H1 (cell line): ENCODE data around the gene RMDN2. TPM values are rescaled to one million over a fixed set of nuclear protein-coding genes. Genes with fewer than 3 reads are reported as not detected.

Experiments
- CTCF ChIA-PET: fragments of 300-600 bp; sonication (Branson Sonifier 250); formaldehyde crosslinking; loops from one replicate; lab custom pipeline; 2021; ENCODE audit not compliant: partially characterized antibody; lab: Charles Lee
- POLR2A ChIA-PET: fragments of 300-600 bp; sonication (Branson Sonifier 250); formaldehyde crosslinking; loops from one replicate; lab custom pipeline; 2021; ENCODE audit warnings: inconsistent platforms; ENCODE audit not compliant: partially characterized antibody; lab: Charles Lee
- DNase-seq, 2 experiments: peaks; one replicate each; pipeline versions ENCODE4 v3.0.0 to v3.0.0-alpha.2; 2010 to 2022; ENCODE audit warnings: low spot score in 2 of 2, low read depth in 1 of 2, mixed read lengths in 1 of 2
- FAIRE-seq: peaks from 2 replicates; lab custom pipeline; 2011; peaks lifted over from hg19 to GRCh38; lab: Jason Lieb, UNC
- H2AFZ ChIP-seq: 2 replicates; pipeline ENCODE4 v1.8.1; 2012; ENCODE audit warnings: low read length, inconsistent platforms
- H2AK5ac ChIP-seq: 2 replicates; pipeline ENCODE4 v1.6.1; 2013; ENCODE audit warnings: low read depth, low read length
- H2BK120ac ChIP-seq: replicated peaks from 2 replicates; pipeline ENCODE3; 2013; ENCODE audit warnings: low read depth, low read length, inconsistent platforms
- H2BK12ac ChIP-seq: 2 replicates; pipeline ENCODE4 v1.6.1; 2013; ENCODE audit warnings: low read depth, low read length
- H2BK15ac ChIP-seq: 2 replicates; pipeline ENCODE4 v1.6.1; 2013; ENCODE audit warnings: low read length
- H2BK20ac ChIP-seq: 2 replicates; pipeline ENCODE4 v1.6.1; 2013; ENCODE audit warnings: low read length
- H2BK5ac ChIP-seq: 2 replicates; pipeline ENCODE4 v1.6.1; 2013; ENCODE audit warnings: low read depth, low read length
- H3K14ac ChIP-seq: 2 replicates; pipeline ENCODE4 v1.6.1; 2013; ENCODE audit warnings: inconsistent platforms; ENCODE audit not compliant: insufficient read length
- H3K18ac ChIP-seq: 2 replicates; pipeline ENCODE4 v1.6.1; 2013; ENCODE audit warnings: low read length; ENCODE audit errors: extremely low read depth
- H3K23ac ChIP-seq: 2 replicates; pipeline ENCODE4 v1.6.1; 2013; ENCODE audit warnings: inconsistent platforms; ENCODE audit not compliant: insufficient read length
- H3K23me2 ChIP-seq: 2 replicates; pipeline ENCODE4 v1.6.1; 2013; ENCODE audit warnings: low read depth, low read length
- H3K27ac ChIP-seq: 2 replicates; pipeline ENCODE4 v1.6.1; 2011; ENCODE audit warnings: low read depth, low read length, inconsistent platforms
- H3K27me3 ChIP-seq, 4 experiments: replicated peaks in 1 of 4; 1 replicate in 1 of 4; 2 replicates in 3 of 4; pipeline versions ENCODE4 v1.6.1 to v1.8.1; 2011 to 2013; ENCODE audit warnings: low read length in 3 of 4, mild to moderate bottlenecking in 3 of 4, inconsistent platforms in 2 of 4, mixed read lengths in 2 of 4, moderate library complexity in 1 of 4; ENCODE audit not compliant: control insufficient read depth in 3 of 4, insufficient read depth in 3 of 4; ENCODE audit errors: extremely low read depth in 1 of 4
- H3K36me3 ChIP-seq, 4 experiments: 2 replicates each; pipeline versions ENCODE4 v1.6.1 to v1.8.1; 2011 to 2013; ENCODE audit warnings: mild to moderate bottlenecking in 4 of 4, low read length in 3 of 4, moderate library complexity in 2 of 4, control low read depth in 1 of 4, inconsistent platforms in 1 of 4; ENCODE audit not compliant: insufficient read depth in 4 of 4, control insufficient read depth in 2 of 4
- H3K4ac ChIP-seq: replicated peaks from 2 replicates; pipeline ENCODE3; 2013; ENCODE audit warnings: low read length, low read depth, mixed read lengths, inconsistent platforms; ENCODE audit not compliant: insufficient read length
- H3K4me1 ChIP-seq, 4 experiments: replicated peaks in 1 of 4; 1 replicate in 1 of 4; 2 replicates in 3 of 4; pipeline versions ENCODE4 v1.6.1 to v1.8.1; 2011 to 2013; ENCODE audit warnings: low read length in 3 of 4, inconsistent platforms in 2 of 4, mixed read lengths in 1 of 4; ENCODE audit not compliant: insufficient read depth in 4 of 4, control insufficient read depth in 3 of 4
- H3K4me2 ChIP-seq, 2 experiments: 2 replicates each; pipeline versions ENCODE4 v1.6.1 to v1.8.1; 2011 to 2013; ENCODE audit warnings: low read depth in 2 of 2, low read length in 2 of 2, control low read depth in 1 of 2, inconsistent platforms in 1 of 2, mild to moderate bottlenecking in 1 of 2; ENCODE audit not compliant: insufficient read depth in 1 of 2
- H3K4me3 ChIP-seq, 4 experiments: fragments of 200-600, 300-600 bp in 1 of 4; sonication (generic), shearing (Covaris generic), sonication (Bioruptor Twin) in 1 of 4; 2 replicates each; pipeline versions ENCODE4 v1.5.1 to v1.8.1; 2011 to 2016; ENCODE audit warnings: low read length in 4 of 4, low read depth in 3 of 4, control low read depth in 2 of 4, inconsistent platforms in 2 of 4, mild to moderate bottlenecking in 2 of 4, mixed read lengths in 1 of 4, moderate library complexity in 1 of 4; ENCODE audit not compliant: insufficient read depth in 2 of 4; ENCODE audit errors: extremely low read depth in 1 of 4
- H3K56ac ChIP-seq: replicated peaks from 2 replicates; pipeline ENCODE3; 2013; ENCODE audit warnings: low read depth, mild to moderate bottlenecking, mixed read lengths, low read length, inconsistent platforms; ENCODE audit not compliant: insufficient read length
- H3K79me1 ChIP-seq: 2 replicates; pipeline ENCODE4 v1.6.1; 2013; ENCODE audit warnings: low read depth, low read length, control low read depth
- H3K79me2 ChIP-seq, 2 experiments: 2 replicates each; pipeline versions ENCODE4 v1.6.1 to v1.8.1; 2012 to 2013; ENCODE audit warnings: low read length in 2 of 2, mild to moderate bottlenecking in 2 of 2, inconsistent platforms in 1 of 2; ENCODE audit not compliant: insufficient read depth in 2 of 2, control insufficient read depth in 1 of 2
- H3K9ac ChIP-seq, 4 experiments: replicated peaks in 1 of 4; 1 replicate in 1 of 4; 2 replicates in 3 of 4; pipeline versions ENCODE4 v1.6.1 to v1.8.1; 2011 to 2013; ENCODE audit warnings: low read depth in 3 of 4, low read length in 3 of 4, control low read depth in 2 of 4, mild to moderate bottlenecking in 2 of 4, moderate library complexity in 2 of 4, inconsistent platforms in 1 of 4; ENCODE audit errors: extremely low read depth in 1 of 4
- H3K9me3 ChIP-seq, 2 experiments: 2 replicates each; pipeline versions ENCODE4 v1.6.1 to v1.8.1; 2012 to 2013; ENCODE audit warnings: mild to moderate bottlenecking in 2 of 2, moderate library complexity in 2 of 2, control low read depth in 1 of 2, inconsistent platforms in 1 of 2, low read depth in 1 of 2, low read length in 1 of 2, mixed read lengths in 1 of 2; ENCODE audit not compliant: insufficient read depth in 2 of 2
- H4K20me1 ChIP-seq, 2 experiments: replicated peaks in 1 of 2; 2 replicates each; pipeline versions ENCODE3 to v1.8.1; 2011 to 2013; ENCODE audit warnings: inconsistent platforms in 2 of 2, low read length in 2 of 2, mild to moderate bottlenecking in 1 of 2; ENCODE audit not compliant: insufficient read depth in 2 of 2, control insufficient read depth in 1 of 2
- H4K5ac ChIP-seq: 2 replicates; pipeline ENCODE4 v1.6.1; 2013; ENCODE audit warnings: low read length, low read depth, mixed read lengths, inconsistent platforms; ENCODE audit not compliant: insufficient read length
- H4K8ac ChIP-seq: 2 replicates; pipeline ENCODE4 v1.8.0; 2013; ENCODE audit warnings: mild to moderate bottlenecking, moderate library complexity, low read length, inconsistent platforms; ENCODE audit not compliant: insufficient read depth; ENCODE audit errors: extremely low read depth
- H4K91ac ChIP-seq: replicated peaks from 2 replicates; pipeline ENCODE3; 2013; ENCODE audit warnings: low read length, mixed read lengths, inconsistent platforms; ENCODE audit not compliant: insufficient read length
- CEBPB ChIP-seq: IDR thresholded peaks from 2 replicates; pipeline ENCODE4 v1.6.1; 2012; ENCODE audit warnings: low read depth, low read length
- SP1 ChIP-seq: IDR thresholded peaks from 2 replicates; pipeline ENCODE4 v1.6.1; 2011; ENCODE audit warnings: low read depth, low read length
- WGBS, 2 experiments: shearing (Covaris generic) in 1 of 2; methylation state at CpG; one replicate each; pipeline versions ENCODE4 v1.1.6 to v1.1.7; 2013 to 2015; ENCODE audit warnings: low lambda C conversion rate in 2 of 2, mixed read lengths in 2 of 2, inconsistent platforms in 1 of 2, low coverage in 1 of 2, missing lambda C conversion rate in 1 of 2; ENCODE audit not compliant: insufficient replicate concordance in 2 of 2, insufficient coverage in 1 of 2, insufficient read length in 1 of 2; ENCODE audit errors: extremely low coverage in 1 of 2, missing lambda C conversion rate in 1 of 2; 5-methylcytosine and 5-hydroxymethylcytosine counted together
- polyA plus RNA-seq, 7 experiments: library from polyadenylated mRNA; depleted of rRNA in 3 of 7; stranded (reverse) in 5 of 7; unstranded in 2 of 7; fragments of >200 nt in 5 of 7; fragments of 200-250 nt in 2 of 7; gene quantifications; 1 replicate in 5 of 7; 2 replicates in 1 of 7; 4 replicates in 1 of 7; pipeline versions ENCODE4 v1.2.1 to v1.2.3, GENCODE V29; 2011 to 2013; ENCODE audit warnings: missing spikeins in 2 of 7, mixed read lengths in 2 of 7
- total RNA-seq: library from RNA; stranded (reverse); fragmentation: NEBNext Ultra II Directional; extraction: Animal tissue kit (Norgen Biotek cat#: 25700); gene quantifications from 2 replicates; pipeline ENCODE4 v1.2.1, GENCODE V29; 2021
- TF ChIP-seq, protein P1 (sequence below): IDR thresholded peaks from 2 replicates; pipeline ENCODE4 v1.6.1; 2012; ENCODE audit warnings: inconsistent platforms

The RMDN2 gene
- total and polyA plus RNA-seq, 2 of the 8 experiments (the other 6 are each of a cell fraction or from before 2014, with no cell fraction given) = 0.53 to 3.0 TPM

DNA sequence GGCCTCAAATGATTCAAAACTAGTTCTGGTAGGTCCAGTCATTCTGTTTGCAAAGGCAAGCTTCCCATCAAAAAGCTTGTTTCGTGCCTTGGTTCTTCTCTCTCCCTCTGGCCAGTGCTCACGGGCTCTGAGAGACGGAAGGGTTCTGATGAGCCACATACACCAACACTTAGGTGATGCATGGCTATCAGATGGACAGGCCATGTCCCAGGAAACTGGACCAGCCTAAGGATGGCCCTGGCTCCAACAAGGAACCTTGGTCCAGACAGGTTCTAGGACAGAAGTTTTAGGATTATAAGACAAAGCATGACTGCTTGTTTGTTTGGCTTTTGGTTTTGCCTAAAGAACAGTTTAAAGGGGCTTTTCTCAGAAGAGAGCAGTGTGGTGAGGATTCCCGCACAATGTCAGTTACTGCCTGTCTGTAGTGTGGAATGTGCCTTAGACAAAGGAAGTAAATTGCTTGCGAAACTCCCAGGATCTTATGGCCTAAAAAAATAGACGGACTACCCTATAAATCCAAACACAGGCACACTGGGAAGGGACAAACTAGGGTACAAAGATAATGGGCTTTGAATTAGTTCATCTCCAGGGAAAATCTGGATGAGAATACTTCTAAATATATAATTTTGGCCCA lies 140.5 kb downstream of the RMDN2 start:
- H3K9me3 ChIP-seq = no peaks in the 10 kb centered on the region
- H3K23ac ChIP-seq = no peak overlapping the region
- no peaks in the 10 kb centered on the region for H3K79me2 ChIP-seq
- H3K79me1 ChIP-seq = no peaks in the 10 kb centered on the region
- no peaks in the 10 kb centered on the region for H3K23me2 ChIP-seq
- H4K91ac ChIP-seq = no peak overlapping the region
- no peak overlapping the region for H3K14ac ChIP-seq
- H2AK5ac ChIP-seq = no peak overlapping the region
- H3K4me3 ChIP-seq = no peak overlapping the region
- 83% methylated on average over 6 of the region's 6 CpGs; no CpG with 5 or more reads in 1 of the 2 experiments for WGBS, 2 experiments
- H3K4ac ChIP-seq = no peak overlapping the region
- H3K27ac ChIP-seq = no peak overlapping the region
- H3K4me2 ChIP-seq = no peak overlapping the region
- no peak overlapping the region for H4K8ac ChIP-seq
- H2BK15ac ChIP-seq = no peak overlapping the region
- no peaks in the 10 kb centered on the region for H3K4me1 ChIP-seq
- no peak overlapping the region for H2AFZ ChIP-seq
- no peaks in the 10 kb centered on the region for H4K20me1 ChIP-seq
- DNase-seq = no peak
- POLR2A ChIA-PET = interaction anchor here (0.5 to 1.0 kb wide), 2 partner anchors 9 to 12 kb away, joined by 3 to 4 read pairs; no protein-coding TSS in a partner anchor
- no peak for FAIRE-seq
- no peak overlapping the region for H3K9ac ChIP-seq
- H3K36me3 ChIP-seq = no peaks in the 10 kb centered on the region
- CTCF ChIA-PET = interaction anchor here (1.3 to 1.4 kb wide), 2 partner anchors 10 to 28 kb away, joined by 5 to 6 read pairs; partner anchors contain the start of gene CYP1B1
- H2BK20ac ChIP-seq = no peak overlapping the region
- no peak overlapping the region for H4K5ac ChIP-seq
- no peaks in the 10 kb centered on the region; a peak in 1 of 7 replicates for H3K27me3 ChIP-seq
- no peak overlapping the region for H2BK120ac ChIP-seq
- no peak overlapping the region for H2BK5ac ChIP-seq
- no peak overlapping the region for H3K56ac ChIP-seq
- 0 out of 2 replicates have a peak overlapping the region, but pooled peaks have one; percentile 44 for H2BK12ac ChIP-seq
- H3K18ac ChIP-seq = no peak overlapping the region
- peak; percentile 58; the same call in 1 of the 2 replicates for TF ChIP-seq CEBPB
- TF ChIP-seq, protein P1, sequence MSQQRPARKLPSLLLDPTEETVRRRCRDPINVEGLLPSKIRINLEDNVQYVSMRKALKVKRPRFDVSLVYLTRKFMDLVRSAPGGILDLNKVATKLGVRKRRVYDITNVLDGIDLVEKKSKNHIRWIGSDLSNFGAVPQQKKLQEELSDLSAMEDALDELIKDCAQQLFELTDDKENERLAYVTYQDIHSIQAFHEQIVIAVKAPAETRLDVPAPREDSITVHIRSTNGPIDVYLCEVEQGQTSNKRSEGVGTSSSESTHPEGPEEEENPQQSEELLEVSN = no peak
- TF ChIP-seq SP1 = no peak
